ENCODE measurements around the gene TIFAB.

Gene TIFAB

DNA sequence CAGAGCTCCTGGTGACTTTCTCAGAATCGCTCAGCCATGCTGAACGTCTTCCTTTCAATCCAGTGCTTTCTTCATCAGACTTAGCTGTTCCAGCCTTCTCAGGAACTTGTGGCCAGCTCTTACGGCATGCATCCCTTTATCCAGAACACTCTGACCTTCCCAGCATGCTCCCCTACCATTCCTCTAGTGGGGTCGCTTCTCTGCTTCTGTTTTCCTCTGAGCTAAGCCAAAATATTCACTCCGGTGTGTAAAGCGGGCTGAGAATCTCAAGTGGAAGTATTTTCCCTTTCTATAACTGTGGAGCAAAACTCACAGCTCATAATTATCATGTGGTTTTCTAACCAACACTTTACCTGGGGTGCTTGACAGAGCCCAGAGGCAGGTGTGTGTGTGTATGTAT, 11.2 kb downstream of the TIFAB start:
- no peak for DNase-seq (ENCODE audit: low spot score)
- in situ Hi-C loops (cut with MboI; ENCODE audit: low pct_unique_long_range_greater_than_20kb, low sequenced_read_pairs, unreplicated experiment) = no loop called here
- TF ChIP-seq, protein P1, sequence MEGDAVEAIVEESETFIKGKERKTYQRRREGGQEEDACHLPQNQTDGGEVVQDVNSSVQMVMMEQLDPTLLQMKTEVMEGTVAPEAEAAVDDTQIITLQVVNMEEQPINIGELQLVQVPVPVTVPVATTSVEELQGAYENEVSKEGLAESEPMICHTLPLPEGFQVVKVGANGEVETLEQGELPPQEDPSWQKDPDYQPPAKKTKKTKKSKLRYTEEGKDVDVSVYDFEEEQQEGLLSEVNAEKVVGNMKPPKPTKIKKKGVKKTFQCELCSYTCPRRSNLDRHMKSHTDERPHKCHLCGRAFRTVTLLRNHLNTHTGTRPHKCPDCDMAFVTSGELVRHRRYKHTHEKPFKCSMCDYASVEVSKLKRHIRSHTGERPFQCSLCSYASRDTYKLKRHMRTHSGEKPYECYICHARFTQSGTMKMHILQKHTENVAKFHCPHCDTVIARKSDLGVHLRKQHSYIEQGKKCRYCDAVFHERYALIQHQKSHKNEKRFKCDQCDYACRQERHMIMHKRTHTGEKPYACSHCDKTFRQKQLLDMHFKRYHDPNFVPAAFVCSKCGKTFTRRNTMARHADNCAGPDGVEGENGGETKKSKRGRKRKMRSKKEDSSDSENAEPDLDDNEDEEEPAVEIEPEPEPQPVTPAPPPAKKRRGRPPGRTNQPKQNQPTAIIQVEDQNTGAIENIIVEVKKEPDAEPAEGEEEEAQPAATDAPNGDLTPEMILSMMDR (IDR thresholded peaks at IDR 0.05; ENCODE audit: extremely low read depth, insufficient read depth, missing control alignments) = no peak

DNA sequence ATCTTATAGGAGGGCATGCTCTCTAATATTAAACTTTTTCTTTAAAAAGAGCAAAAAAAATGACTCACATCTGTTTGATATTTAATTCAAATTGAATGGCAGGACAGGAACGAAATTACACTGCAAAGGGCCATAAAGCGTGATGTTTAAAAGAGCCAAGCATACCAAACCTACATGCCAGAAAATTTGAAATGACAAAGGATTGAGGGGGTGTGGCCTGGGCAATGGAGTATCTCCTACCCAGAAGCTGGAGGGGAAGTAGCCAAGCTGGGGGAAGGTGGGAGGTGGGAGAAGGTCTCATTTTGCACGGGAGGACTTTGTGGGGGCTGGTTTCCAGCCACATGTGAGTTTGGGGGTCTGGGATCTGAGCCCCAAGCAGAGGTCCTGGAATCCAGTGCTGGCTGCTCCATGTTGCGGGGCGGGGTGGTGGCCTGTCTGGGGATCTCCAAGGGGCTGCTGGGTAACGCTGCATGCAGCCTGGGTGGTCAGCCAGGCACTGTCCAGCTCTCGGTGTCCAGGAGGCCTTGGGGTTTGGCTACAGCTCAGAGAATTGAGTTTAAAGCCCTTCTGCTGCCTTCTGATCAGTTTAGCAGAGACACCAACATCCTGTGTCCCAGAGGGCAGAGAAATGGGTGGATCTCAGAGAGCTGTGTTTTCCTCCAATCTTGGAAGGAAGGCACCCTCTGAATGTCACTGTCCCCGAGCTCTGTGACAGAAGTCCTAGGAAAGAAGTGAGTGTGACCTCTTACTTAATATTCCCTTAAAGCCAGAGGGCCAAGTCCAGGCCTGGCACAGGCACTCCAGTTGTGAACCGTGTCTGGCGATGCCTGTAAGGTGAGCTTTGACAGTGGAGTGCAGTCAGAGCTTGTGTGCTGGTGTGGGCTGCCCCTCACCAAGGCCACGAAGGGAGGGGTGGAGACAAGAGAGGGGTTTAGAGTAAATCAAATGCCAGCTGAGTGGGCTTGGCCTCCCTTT, 12.6 kb downstream of the TIFAB start:
- in situ Hi-C loops (cut with MboI; ENCODE audit: low pct_unique_long_range_greater_than_20kb, low sequenced_read_pairs, unreplicated experiment) = no loop called here
- no peak for DNase-seq (ENCODE audit: low spot score)
- TF ChIP-seq, protein P1 (IDR thresholded peaks at IDR 0.05; ENCODE audit: extremely low read depth, insufficient read depth, missing control alignments) = no peak

DNA sequence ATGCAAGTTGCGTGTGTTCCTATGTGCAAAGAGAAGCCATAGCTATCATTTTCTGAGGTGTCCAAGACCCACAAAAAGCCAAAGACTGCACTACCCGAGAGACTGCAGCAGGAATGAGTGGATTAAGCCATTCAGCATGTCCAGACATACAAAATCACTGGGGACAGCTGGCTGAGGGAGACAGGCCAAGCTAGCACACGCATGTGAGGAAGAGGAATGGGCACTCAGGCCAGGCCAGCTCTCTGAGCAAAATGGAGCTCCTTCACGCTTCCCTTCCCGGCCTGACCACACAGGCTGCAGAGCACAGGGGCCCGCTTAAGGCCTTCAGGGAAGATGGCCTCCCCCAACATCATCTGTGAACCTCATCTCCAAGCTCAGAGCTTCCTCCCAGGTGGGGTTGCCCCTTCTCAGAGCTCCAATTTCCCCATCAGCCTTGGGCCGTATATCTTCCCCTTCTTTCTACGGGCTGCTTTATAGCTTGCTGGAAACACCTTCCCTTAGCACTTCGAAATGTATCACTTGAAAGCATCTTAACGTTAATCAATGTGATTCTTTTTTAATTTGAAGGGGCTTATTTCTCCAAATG, 13.4 kb downstream of the TIFAB start:
- no peak for DNase-seq (ENCODE audit: low spot score)
- TF ChIP-seq, protein P1 (IDR thresholded peaks at IDR 0.05; ENCODE audit: extremely low read depth, insufficient read depth, missing control alignments) = no peak
- in situ Hi-C loops (cut with MboI; ENCODE audit: low pct_unique_long_range_greater_than_20kb, low sequenced_read_pairs, unreplicated experiment) = no loop called here

DNA sequence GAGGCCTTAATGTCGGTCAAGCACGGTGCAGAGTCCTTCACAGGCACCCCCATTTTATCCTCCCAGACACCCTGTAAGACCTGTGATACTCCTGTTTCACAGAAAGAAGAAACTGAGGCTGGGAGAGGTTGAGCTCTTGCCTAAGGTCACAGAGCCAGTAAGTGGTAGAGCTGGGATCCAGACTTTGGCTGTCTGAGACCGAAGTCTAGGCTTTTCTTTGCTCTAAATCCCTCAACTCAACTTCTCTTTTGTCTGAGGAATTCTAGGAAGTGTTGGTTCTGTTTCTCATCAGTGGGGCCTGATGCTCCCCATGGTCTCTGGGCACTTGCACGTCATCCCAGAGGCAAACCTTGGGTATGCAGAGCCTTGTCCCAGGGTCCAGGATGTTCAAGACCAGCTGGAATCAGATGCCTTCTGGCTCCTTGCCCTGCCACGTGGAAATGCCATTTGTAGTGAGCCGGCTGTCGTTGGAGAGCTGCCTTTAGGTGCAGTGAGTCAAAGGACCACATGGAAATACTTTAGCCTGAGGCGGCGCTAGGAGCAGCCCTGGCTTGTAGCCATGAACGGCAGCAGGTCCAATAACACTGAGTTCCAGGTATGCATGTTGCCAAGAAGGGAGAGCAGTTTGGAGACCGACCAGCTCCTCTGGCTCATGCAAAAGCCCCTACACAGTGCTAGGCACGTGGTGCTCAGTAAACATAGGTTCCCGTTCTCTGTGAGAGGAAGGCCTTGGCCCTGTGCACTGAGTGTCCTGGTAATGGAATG, 14.2 kb downstream of the TIFAB start:
- in situ Hi-C loops (cut with MboI; ENCODE audit: low pct_unique_long_range_greater_than_20kb, low sequenced_read_pairs, unreplicated experiment) = no loop called here
- TF ChIP-seq, protein P1 (IDR thresholded peaks at IDR 0.05; ENCODE audit: extremely low read depth, insufficient read depth, missing control alignments) = no peak
- no peak for DNase-seq (ENCODE audit: low spot score)

DNA sequence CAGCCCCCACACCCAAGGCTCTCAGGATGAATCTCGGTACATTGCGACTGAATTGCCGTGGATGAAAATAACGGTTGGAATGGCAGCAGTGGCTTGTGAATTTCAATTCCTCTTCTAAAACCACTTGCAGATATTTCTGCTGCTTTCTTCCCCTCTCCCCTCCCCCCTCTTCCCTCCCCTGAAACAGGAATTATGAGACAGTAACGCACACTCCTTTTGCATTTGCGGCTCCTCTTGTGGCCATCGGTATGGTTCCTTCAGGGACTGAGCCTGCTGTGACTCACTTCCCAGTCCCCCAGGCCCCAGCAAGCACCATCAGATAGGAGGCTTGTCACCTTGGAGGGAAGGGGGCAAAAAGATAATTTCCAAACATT, 14.7 kb downstream of the TIFAB start:
- TF ChIP-seq, protein P1 (IDR thresholded peaks at IDR 0.05; ENCODE audit: extremely low read depth, insufficient read depth, missing control alignments) = no peak
- in situ Hi-C loops (cut with MboI; ENCODE audit: low pct_unique_long_range_greater_than_20kb, low sequenced_read_pairs, unreplicated experiment) = no loop called here
- DNase-seq (ENCODE audit: low spot score) = peak; percentile 17

DNA sequence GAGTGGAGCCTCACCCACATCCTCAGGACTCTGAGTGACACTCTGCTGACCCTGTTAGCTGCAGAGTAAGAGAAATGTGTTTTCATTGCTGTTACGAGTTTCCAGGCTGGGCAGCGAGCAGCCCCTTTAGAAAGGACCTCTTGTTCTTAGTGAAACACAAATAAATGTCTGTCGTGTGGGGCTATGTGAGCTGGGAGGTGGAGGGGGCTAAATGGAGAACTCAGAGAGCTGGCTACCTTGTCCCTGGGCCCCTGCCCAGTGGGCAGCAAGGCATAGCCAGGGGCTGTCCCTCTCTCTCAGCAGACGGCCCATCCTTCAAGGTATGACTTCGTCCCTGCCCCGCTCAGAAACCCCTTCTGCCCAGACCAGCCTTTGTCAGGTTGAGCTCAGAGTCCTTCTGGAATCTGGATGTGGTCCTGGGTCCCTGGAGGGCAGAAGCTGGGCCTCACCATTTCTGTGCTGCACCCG, 15.2 kb downstream of the TIFAB start:
- TF ChIP-seq, protein P1 (IDR thresholded peaks at IDR 0.05; ENCODE audit: extremely low read depth, insufficient read depth, missing control alignments) = no peak
- no peak for DNase-seq (ENCODE audit: low spot score)
- in situ Hi-C loops (cut with MboI; ENCODE audit: low pct_unique_long_range_greater_than_20kb, low sequenced_read_pairs, unreplicated experiment) = no loop called here

Data from GM13977 (cell line).